GM21528 (cell line): ENCODE data around the gene POGLUT2.

Experiments
- ATAC-seq: cut with Tn5 transposase; IDR thresholded peaks from one replicate; pipeline ENCODE4 v1.9.1; 2021; ENCODE audit warnings: mild to moderate bottlenecking, moderate library complexity; ENCODE audit not compliant: unreplicated experiment, low FRiP score

POGLUT2 gene

DNA sequence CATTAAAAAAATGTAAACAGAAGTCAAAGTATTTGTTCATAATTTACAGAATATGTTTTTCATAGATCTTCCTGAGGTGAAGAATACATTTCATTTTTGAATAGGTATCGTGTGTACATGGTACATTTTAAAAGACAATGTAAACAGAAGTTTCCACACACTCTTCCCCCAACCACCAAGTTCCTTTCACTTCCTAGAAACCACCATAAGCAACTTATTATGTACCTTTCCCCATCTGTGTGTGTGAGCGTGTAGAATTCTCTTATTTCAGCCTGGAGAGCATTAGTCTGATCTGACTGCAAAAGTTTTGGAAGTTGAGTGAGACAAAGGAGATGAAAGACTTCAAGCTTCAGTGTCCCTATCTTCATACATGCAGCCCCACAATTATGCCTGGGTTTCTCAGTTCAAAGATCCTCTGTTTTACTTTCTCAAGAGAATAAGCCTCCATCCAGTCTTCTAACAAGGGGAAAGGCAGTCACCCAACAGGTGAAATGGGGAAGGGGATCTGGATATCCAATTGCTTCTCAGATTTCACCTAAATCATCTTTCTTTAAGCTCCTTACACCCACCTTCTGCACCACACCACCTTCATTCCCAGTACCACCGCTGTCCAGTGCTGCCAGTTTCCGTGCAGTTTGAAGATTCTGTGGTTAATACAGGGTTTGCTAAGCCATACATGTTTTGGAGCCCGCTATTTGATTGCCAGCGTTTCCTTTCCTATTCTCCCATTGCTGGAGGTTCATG lies 27.3 kb downstream of the POGLUT2 start:
- no peak for ATAC-seq

DNA sequence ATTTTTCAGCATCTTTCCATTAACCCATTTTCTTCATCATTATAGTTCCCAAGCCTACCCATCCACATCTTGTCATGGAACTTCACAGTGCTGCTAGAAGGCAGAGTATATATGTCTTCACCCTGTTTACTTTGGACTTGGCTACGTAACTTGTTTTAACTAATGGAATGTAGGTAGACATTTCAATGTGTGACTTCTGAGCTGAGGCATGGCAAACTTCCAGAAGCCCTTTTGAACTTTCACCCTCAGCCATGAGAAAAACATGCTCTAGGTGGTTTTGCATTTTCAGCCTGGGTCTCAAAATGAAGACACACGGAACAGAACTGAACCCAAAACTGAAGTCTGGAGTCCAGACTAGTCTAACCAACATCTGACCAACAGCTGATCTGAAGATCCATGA lies 28.3 kb downstream of the POGLUT2 start:
- no peak for ATAC-seq

DNA sequence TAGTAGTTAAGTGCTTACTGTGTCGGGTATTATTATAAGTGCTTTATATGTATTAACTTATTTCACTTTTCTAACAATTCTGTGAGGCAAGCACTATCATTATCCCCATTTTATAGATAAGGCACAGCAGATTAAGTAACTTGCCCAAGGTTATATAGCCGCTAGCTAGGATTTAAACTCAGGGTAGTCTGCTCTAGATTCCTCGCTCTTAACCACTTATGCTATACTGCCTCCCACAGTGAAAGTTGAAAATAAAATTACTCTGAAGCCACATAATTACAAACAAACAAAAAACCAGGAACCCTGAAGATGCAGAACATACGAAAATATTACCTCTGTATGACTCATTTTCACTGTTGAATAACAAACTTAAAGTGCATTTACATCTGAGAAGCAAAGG lies 29.1 kb downstream of the POGLUT2 start:
- ATAC-seq, result no peak

DNA sequence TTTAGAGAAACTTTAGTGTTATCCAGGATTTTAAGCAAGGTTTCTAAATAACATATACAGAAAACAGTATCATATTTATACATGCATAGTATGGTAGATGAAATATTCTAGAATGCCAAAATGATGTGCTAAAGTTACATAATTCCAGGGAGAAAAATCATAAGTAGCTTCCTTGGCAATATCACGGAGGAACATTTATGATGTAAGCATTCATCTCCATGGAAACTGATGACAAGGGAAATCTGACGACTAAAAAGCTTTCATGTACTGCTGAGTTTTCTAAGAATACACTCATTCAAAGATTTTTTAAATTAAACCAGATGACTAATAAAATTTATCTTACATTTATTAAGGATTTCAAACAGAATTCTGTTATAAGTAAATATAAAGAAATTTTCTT lies 29.9 kb downstream of the POGLUT2 start:
- ATAC-seq, result no peak

DNA sequence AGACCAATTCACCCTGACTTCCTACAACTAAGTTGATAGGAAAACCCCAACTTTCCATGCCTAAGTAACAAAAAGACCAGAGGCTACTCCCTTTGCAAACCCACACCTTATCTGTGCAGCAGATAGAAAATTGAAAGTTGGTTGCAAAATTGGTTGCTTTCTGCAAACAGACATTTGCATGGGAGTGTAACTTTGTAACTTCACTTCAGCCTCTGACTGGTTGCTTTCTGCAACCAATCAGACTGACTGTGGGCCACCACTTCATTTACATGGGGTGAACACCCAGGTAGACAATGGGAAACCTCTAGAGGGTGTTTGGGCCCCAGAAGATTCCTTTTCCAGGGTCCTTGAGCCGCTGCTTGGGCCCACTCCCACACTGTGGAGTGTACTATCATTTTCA lies 35.0 kb downstream of the POGLUT2 start:
- no peak for ATAC-seq

DNA sequence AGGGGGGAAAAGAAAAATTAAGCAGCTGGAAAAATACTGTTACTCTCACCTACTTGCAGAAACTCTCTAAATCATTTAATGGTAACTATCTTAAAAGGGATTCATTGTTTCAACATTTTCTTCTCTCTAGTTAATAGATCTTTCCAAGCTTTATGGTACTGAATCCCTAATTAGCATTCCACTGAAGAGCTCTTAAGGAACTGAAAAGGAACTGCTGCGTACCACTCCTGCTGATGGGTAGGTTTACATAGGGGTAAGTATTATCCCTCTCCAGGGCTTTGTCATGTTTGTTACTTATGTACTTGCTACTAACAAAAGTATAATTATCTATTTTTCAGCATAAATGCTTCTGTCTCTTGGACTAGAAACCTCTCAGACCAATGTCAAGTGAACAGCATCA lies 37.7 kb downstream of the POGLUT2 start:
- no peak for ATAC-seq

DNA sequence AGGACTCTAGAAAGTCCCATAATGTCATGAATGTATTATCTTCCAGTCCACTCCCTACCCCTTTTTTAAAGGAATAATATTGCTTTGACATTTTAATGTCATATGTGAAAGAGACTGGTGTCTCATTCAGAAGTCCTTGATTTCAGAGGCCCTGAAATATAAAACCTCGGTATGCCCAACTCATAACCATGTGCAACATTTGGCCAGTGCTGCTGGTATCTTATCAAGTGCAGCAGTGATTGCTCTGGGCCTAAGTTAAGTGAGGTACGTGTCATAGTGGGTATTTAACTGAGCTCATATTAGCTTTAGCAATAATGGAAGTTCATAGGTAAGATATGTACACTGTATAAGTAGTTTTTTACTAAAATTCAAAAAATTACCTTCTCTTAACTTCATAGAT lies 39.9 kb downstream of the POGLUT2 start:
- ATAC-seq, result no peak

DNA sequence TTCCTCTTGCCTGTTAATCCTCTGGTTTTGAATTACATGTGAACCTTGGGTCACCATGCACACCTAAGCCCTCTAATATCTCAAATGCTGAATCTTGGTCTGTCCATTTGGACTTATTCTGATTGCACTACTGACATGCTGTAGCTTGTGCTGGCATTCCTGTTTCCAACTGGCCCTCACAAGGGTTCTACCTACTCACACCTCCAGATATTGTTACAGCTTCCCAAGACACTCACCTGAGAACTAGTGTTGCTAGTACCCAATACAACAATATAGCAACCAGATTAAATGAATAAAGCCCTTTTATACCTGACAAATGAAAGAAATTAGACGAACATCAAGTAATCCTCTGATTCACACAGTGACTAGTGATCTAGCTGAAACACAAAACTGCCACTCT lies 41.8 kb downstream of the POGLUT2 start:
- no peak for ATAC-seq

DNA sequence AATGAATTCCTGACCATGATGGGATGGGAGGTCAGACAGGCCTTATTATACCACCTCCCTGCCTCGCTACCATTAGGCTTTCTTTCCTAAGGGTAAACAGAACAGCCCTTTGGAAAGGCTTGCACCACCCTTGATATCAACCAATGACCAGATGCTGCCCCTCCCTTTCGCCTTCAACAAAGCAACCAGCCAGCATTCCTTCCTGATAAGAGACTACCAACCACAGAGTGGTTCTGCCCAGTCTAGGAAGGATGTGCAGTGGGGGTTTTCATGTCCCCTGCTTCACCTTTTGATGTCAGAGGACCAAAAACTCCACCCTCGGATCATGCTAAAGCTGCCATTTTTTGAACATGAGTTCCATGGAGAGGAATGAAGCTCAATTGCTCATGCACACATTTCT lies 46.9 kb downstream of the POGLUT2 start:
- no peak for ATAC-seq

DNA sequence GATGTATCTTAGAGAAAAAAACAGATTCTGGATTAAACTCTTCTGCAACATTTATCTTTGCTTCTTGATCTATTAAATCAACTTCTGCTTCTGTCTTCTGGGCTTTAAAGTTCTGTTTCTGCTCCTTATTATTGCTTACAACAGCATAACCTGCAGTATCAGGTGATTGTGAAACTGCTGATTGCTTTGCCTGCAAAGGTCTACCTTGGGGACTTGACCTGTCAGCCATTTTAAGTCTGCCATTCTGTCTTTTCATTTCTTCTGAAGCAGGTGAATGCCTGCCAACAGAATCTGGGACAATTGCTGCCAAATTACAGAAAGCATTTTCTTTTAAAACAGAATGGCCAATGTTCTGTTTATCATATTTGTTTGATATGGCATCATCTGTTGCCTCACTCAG lies 56.3 kb downstream of the POGLUT2 start:
- ATAC-seq, result no peak

DNA sequence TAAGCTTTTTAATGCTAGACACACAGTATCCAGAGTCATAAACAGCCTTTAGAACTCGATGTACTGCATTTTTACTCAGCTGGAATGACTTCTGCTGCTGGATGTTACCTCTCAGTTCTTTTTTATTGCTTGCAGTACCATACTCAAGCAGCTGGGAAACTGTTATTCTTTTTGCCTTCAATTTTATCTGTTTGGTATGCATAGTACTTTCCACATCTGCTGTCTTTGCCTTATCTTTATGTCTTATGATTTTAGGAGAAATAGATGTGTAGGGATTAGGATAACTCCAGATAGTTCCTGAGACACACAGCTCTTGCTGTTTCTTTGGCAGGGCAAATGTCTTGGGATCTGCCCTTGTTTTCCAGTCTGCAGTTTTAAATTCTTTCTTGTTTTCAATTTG lies 56.7 kb downstream of the POGLUT2 start:
- no peak for ATAC-seq
